Stimulated activated CD4-positive, alpha-beta T cell treated with anti-CD3 and anti-CD28 coated beads, TNF-alpha, amount 100 ng/mL, for 48 hours (primary cell): ENCODE measurements around the gene GLS.

Source experiments
- DNase-seq, 3 donors: peaks; one replicate each; pipeline ENCODE4 v3.0.0-alpha.2; 2020; ENCODE audit warnings: low read depth in 3 of 3

The GLS gene

DNA sequence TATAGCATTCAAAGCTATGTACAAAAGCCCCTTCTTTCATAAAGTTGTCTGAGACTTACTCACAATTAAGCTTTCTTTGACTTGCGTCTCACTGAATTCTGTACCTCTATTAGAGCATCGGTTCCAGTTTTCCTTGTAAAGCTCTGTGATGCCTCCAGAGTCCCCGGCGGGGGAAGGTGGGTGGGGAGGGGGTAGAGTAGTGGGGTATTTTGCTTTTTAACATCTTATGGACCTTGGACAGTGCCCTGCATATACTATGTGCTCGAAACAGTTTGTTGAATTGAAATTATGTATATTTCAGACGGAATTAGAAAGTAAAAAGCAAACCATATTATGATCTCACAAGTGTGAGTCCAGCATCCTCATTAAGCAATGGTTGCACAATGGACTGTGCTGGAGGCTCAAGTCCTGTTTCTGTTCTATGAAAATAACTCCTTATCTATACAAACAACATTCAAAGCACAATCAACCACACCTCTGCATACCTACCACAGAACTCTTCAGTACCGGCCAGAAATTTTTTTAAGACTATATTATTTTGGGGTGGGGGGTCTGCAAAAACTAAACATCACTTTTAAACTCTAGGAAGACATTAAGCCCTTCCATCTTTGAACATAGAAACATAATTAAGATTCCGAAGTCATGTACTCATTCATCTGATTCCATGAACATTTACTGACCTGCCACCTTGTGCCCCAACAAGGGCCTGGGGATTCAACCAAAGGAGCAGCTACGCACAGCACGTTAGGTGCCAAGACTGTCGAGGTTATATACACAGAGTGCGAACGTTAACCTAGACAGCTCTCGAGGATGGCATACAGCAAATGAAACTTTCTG is 132.4 kb downstream of the GLS start:
- no peak for DNase-seq

DNA sequence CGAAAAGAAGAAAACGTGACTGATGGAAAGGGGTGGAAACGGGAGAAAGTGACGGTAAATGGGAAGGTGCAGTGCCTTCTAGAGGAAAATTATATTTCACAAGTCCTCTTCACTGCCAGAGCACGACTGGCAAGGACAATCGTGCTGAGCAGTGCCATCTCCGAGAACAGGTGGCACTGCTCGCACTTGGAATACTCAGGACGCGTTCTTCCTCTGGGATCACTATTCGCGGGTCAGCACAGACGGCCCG is 133.0 kb downstream of the GLS start:
- no peak for DNase-seq

DNA sequence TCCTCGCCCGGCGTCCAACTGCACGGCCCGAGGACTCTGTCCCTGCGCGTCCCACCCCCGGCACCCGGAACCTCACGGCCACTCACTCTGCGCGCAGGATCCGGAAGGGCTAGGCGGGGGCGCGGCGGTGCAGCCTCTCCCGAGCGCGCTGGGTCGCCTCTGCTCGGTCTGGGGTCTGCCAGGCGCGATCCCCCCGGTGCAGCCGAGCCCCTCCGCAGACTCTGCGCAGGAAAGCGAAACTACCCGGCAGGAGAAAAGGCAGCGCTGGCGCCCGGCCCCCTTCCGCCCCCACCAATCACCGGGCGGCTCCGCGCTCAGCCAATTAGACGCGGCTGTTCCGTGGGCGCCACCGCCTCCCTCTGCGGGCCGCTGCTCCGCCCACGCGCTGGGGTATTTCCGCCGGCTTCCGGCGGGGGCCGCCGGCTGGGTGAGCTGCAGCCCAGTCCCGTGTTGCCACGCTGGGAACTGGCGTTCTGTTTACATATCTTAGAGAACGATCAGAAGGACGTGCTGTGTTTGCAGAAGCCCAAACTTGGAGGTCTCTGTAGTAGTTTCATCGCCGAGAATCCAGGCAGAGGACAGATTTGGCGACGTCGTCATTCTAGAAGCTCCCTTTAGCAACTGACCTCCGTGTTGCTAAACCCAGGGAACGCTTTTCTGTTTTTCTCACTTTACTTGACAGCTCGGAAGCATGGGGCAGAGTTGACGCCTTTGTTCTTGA is 133.5 kb downstream of the GLS start, which contains the start of gene STAT1:
TSS of gene STAT1 (minus strand) at position 240 of the 721 bp plus-strand sequence. CDS start 4,168 bp downstream, outside the sequence.
- peak; percentile 89 to 94 (median 94) for DNase-seq

DNA sequence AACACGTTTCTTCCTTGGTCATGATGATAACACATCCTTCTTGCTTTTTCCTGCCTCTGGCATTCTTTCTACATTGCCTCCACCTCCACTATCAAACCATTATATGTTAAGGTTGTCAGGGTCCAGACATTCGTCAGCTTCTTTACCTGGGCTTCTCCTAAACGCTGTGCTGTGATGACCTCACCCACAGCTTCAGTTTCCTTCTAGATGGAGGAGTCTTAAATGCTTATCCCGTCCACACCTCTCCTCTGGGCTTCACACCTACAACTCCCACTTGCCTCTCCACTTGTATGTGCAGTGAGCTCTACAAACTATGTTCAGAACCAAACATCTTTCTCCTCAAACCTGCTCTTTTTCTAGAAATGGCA is 134.0 kb downstream of the GLS start:
- no peak for DNase-seq
